Measurements from ENCODE around the gene SDF4. TPM values are rescaled to one million over a fixed set of nuclear protein-coding genes. Genes with fewer than 3 reads are reported as not detected.

The SDF4 gene
- total and polyA plus RNA-seq, 2 of the 8 experiments (the other 6 are each of a cell fraction or from before 2014, with no cell fraction given), result 45.5 to 75.6 TPM

DNA sequence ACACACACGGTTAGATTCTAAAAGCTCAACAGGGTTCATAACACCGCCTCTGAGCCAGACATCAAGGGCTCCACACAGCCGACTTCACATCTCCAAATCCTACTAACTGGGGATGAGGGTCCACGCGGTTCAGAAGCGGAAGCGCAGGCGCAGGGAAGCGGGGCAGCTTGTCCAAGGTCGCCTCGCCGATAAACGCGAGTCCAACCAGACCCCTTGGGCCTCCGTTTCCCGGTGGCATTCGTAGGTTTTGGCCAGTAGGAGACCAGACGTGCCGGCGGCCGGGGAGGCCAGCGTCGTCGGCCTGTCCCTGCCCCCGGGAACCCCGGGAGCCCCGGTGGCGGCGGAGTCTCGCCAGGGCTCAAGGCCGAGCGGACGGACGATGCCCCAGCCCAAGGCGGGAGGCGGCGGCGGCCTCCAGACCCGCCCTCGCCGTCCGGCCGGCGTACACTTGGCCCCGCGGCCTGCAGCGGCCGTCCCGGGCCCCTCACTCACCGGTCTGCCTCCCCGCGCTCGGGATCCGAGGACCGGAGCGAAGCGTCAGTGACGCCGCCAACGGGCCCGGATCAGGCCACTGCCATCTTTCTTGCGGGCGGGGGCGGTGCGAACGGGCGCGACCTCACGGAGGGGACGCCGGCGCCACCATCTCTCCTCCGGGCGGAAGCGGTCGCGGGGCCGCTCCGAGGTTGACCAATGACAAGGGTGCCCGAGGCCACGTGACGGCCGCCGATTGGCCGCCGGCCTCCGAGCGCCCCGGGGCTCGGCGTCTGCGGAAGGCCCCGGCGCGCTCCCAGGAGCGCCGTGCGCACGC is at the start of gene SDF4 (continued):
- TF ChIP-seq EGR1 (IDR thresholded peaks at IDR 0.05; ENCODE audit: borderline replicate concordance, low read depth, low read length), result peak; percentile 60; the same call in 1 of the 2 replicates
- TF ChIP-seq SP1 (IDR thresholded peaks at IDR 0.05; ENCODE audit: low read depth, low read length), result peak; percentile 69; the same call in 1 of the 2 replicates
- peak; percentile 77 for TF ChIP-seq TAF1 (IDR thresholded peaks at IDR 0.05; ENCODE audit: low read depth, low read length)
- peak; percentile 43; the same call in 1 of the 2 replicates for TF ChIP-seq CHD2 (IDR thresholded peaks at IDR 0.05; ENCODE audit: low read length)
- peak; percentile 45; the same call in 1 of the 2 replicates for TF ChIP-seq SIX5 (IDR thresholded peaks at IDR 0.05; ENCODE audit: low read depth, low read length)
- TF ChIP-seq SIN3A (conservative IDR thresholded peaks at IDR 0.05 in 1 of 2, IDR thresholded peaks at IDR 0.05 in 1 of 2; ENCODE audit: low read depth in 1 of 2, low read length in 2 of 2), result peak; percentile 30 to 71; a peak in 2 of 4 replicates
- TF ChIP-seq GABPA (IDR thresholded peaks at IDR 0.05; ENCODE audit: borderline replicate concordance, insufficient read depth, low read length), result no peak; the same call in 1 of the 2 replicates
- TF ChIP-seq, protein P1, sequence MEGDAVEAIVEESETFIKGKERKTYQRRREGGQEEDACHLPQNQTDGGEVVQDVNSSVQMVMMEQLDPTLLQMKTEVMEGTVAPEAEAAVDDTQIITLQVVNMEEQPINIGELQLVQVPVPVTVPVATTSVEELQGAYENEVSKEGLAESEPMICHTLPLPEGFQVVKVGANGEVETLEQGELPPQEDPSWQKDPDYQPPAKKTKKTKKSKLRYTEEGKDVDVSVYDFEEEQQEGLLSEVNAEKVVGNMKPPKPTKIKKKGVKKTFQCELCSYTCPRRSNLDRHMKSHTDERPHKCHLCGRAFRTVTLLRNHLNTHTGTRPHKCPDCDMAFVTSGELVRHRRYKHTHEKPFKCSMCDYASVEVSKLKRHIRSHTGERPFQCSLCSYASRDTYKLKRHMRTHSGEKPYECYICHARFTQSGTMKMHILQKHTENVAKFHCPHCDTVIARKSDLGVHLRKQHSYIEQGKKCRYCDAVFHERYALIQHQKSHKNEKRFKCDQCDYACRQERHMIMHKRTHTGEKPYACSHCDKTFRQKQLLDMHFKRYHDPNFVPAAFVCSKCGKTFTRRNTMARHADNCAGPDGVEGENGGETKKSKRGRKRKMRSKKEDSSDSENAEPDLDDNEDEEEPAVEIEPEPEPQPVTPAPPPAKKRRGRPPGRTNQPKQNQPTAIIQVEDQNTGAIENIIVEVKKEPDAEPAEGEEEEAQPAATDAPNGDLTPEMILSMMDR (IDR thresholded peaks at IDR 0.05; ENCODE audit: control extremely low read depth in 1 of 3, insufficient read depth in 1 of 3, low read depth in 1 of 3, low read length in 3 of 3), result peak in 1 of 3 experiments; percentile 10; a peak in 1 of 4 replicates
- TF ChIP-seq HDAC6 (IDR thresholded peaks at IDR 0.05; ENCODE audit: low read depth, low read length), result no peak
- TF ChIP-seq CREB1 (IDR thresholded peaks at IDR 0.05), result peak; percentile 73
- peak; percentile 46 for TF ChIP-seq ASH2L (IDR thresholded peaks at IDR 0.05; ENCODE audit: low read length)
- TF ChIP-seq, protein P2, sequence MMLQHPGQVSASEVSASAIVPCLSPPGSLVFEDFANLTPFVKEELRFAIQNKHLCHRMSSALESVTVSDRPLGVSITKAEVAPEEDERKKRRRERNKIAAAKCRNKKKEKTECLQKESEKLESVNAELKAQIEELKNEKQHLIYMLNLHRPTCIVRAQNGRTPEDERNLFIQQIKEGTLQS (IDR thresholded peaks at IDR 0.05; ENCODE audit: insufficient read depth, low read depth, low read length), result peak; percentile 88
- peak; percentile 49; the same call in 1 of the 2 replicates for TF ChIP-seq POLR2AphosphoS5 (IDR thresholded peaks at IDR 0.05; ENCODE audit: low read depth, low read length)
- TF ChIP-seq, protein P3, sequence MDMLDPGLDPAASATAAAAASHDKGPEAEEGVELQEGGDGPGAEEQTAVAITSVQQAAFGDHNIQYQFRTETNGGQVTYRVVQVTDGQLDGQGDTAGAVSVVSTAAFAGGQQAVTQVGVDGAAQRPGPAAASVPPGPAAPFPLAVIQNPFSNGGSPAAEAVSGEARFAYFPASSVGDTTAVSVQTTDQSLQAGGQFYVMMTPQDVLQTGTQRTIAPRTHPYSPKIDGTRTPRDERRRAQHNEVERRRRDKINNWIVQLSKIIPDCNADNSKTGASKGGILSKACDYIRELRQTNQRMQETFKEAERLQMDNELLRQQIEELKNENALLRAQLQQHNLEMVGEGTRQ (IDR thresholded peaks at IDR 0.05; ENCODE audit: low read length), result peak; percentile 96
- TF ChIP-seq SAP30 (IDR thresholded peaks at IDR 0.05; ENCODE audit: insufficient read depth, insufficient replicate concordance, low read length), result no peak
- peak; percentile 49; the same call in 1 of the 2 replicates for TF ChIP-seq RBBP5 (IDR thresholded peaks at IDR 0.05; ENCODE audit: borderline replicate concordance, low read depth, low read length)
- TF ChIP-seq PHF8 (conservative IDR thresholded peaks at IDR 0.05; ENCODE audit: low read depth, low read length), result peak; percentile 71
- no peak for TF ChIP-seq RFX5 (IDR thresholded peaks at IDR 0.05; ENCODE audit: borderline replicate concordance, low read depth, low read length)
- 0 out of 2 replicates have a peak, but pooled peaks have one; percentile 41 for TF ChIP-seq KDM5A (IDR thresholded peaks at IDR 0.05; ENCODE audit: low read length)

Data from H1 (cell line).